GM18861 (cell line): ENCODE data around the gene ZNF804B.

ENCODE experiments used
- ATAC-seq: cut with Tn5 transposase; IDR thresholded peaks from one replicate; pipeline ENCODE4 v1.9.1; 2021; ENCODE audit not compliant: unreplicated experiment

Gene ZNF804B

DNA sequence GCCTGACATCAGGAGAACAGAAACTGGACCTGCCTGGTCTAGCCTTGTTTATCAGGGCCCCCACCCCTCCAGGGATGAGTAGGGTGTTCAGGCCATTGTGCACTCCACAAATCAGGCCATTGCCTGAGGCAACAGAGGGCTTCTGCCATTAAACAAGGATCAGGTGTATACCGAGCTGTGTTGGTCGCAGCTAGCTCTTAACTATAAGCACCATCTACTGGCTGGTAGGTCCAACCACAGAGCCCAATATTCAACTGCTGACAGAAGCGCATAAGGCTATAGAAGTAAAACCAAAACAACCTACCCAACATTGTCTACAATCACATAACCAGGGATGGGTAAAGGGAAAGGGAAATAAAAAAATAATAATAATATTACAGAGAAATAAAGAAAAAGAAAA is 487.7 kb downstream of the ZNF804B start:
- no peak for ATAC-seq

DNA sequence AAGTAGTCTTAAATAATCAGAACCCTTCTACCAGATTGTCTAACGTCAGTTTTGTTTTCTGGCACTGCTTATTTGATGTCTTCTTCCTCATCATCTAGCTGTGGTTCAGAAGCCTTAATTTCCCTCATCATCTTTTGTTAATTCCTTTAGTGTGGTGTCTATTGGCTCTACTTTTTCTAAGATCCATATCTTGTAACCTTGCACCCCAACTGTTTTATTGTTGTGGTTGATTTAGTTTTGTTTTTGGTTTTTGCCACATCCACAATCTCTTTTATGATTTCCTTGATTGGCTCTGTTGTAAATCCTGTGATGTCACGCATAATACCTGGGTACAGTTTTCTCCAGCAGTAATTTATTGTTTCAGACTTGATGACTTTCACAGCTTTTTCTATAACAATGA is 499.6 kb downstream of the ZNF804B start:
- ATAC-seq: no peak

DNA sequence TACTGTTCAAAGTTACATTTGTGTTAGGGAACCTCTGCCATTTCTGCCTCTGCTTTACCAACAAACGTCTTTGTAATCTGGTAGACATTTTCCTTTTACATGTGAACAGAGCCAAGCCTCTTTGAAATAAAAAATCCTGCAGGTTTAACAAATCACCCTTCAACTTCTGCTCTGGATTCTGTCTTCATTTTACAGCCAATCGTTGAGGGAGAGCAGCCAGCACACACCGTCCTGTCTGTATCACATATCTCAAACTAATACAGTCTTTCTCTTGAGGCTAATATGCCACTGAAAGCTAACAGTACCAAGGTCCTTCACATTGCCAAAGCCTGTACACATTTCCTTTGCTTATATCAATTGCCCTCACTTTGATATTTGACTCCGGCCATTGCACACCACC is 504.6 kb downstream of the ZNF804B start:
- ATAC-seq: no peak

DNA sequence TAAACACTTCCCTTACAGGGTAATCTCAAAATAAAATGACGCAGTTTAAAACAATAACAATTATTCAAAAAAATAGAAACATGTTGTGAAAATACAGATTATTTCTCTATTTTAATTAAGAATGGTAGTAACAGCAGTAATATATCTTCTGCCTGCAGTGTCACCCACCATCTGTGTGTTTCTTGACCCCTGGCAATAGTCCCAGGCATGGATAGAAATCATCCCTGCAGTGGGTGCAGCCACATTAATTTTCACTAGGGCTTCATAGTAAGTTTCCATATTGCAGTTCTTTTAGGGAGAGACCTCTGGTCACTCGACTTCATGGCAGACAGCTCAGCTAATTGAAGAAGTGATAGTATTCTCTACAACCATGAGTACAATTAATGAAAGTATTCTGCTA is 506.1 kb downstream of the ZNF804B start:
- no peak for ATAC-seq

DNA sequence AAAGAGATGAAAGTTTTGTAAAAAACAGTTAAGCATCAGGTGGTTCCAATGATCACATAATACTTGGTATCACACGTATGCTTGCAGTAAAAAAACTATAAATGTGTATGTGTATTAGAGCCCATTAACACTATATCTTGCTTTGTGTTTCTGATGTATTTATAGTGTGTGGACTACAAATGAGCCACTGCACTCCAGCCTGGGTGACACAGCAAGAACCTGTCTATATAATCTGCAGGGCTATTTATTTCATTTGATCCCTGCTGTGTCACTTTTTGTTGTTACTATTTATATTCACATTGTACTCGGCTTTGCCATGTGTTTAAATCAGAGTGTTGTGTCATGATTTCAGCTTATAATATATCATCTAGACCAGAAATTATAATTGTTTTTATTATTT is 523.8 kb downstream of the ZNF804B start:
- ATAC-seq: no peak

DNA sequence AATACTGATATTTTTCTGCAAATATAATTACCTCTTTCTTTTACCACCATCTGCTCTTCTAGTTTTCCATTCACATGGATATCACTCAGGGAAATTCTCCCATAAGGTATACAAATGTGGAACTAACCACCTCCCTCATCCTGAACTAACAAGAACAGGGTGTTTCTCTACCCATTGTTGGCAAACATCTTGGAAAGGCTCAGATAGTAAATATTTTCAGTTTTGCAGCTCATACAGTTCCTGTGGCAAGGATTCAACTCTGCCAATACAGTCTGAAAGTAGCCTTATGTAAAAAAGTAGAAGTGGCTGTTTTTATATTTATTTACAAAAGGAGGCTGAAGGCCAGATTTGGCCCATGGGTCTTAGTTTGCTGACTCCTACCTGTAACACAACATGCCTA is 549.0 kb downstream of the ZNF804B start:
- ATAC-seq: no peak

DNA sequence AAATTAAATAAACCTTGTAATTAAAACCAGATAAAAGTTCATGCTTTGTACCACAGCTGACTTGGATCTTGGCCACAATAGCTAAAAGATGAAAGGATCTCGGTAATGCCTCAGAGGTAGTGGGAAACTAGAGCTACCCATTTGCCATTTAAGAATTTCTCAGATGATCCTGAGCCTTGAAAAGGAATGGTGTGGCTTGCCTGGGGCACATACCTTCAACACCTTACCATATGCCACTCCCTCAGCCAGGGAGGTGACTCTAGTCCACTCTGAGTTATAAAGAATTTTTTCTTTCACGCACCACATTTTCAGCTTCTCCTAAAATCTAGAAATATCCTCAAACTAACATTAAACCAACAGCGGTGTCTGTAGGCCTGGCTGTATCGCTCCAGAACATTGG is 552.4 kb downstream of the ZNF804B start:
- ATAC-seq: no peak

DNA sequence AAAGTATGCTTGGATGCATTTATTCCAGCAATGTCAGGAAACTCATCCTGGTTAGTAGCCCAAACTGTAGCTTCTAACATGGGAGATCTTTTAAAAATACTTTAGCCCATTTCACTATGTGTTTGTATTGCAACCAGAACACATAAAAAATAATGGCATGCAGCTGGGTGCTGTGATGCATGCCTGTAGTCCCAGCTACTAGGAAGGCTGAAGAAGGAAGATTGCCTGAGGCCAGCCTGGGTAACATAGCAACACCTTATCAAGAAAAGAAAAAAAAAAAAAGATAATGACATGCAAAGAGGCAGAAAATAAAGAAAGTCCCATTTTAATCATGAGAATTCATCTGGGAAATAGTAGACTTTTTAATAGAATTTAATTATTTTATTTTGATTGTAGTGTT is 553.1 kb downstream of the ZNF804B start:
- no peak for ATAC-seq

DNA sequence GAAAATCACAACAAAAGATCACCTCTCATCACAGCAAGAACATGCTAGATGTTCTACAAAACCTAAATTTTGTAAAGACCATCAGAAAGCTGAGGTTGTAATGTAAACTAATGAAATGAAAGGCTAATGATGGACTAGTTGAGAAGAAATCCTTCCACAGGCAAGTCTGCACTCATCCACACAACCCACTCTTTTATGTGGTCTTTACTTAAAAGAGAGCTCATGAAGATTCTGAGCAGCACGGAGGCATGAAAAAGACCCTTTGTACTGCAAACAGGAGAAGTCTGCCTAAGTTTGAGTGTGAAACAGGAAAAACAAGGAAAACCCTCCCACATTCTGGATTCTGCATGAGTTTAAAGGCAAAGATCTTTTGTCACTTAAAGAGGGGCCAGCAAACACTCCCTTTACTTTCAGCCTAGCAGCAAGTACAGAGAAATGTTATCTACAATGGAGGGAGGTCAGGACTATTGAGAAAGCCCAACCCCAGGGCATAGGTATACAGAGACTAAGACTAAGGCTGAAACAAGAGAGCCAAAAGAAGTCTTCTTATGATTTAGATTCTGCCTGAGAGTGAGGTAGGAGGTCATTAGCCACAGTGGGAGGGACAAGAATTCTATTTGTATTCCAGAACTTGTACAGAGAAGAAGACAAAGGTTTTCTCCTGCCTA is 557.2 kb downstream of the ZNF804B start:
- no peak for ATAC-seq

DNA sequence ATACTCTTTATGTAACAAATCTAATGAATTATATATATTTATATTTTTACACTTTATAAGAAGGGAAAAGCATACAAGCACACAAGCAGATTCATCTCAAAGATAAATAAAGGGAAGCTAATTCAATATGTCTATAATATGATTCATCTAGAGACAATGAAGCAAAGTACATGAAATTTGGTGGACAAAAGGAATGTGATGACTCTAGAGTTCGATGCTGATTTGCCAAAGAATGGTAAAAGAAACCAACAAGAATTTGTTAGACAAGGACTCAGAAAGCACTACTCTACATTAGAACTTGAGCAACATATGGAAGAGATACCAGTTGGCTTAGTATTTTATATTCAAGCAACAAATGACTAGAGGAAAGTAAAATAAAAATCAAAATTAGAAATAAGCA is 572.5 kb downstream of the ZNF804B start:
- no peak for ATAC-seq

DNA sequence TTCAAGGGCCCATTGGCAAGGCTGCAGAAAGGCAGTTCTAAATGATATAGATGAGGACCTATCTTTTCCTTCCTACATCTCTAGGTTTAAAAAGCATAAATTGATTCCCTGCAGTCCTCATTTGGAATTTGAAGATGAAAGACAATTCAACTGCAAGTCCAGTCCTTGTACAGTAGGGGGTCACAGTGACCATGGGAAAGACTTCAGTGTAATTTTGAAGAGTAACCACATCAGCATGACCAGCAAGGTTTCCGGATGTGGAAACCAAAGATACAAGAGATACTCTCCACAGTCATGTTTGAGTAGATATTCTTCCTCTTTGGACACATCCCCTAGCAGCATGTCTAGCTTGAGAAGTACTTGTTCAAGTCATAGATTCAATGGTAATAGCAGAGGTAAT is 575.3 kb downstream of the ZNF804B start:
- ATAC-seq: no peak

DNA sequence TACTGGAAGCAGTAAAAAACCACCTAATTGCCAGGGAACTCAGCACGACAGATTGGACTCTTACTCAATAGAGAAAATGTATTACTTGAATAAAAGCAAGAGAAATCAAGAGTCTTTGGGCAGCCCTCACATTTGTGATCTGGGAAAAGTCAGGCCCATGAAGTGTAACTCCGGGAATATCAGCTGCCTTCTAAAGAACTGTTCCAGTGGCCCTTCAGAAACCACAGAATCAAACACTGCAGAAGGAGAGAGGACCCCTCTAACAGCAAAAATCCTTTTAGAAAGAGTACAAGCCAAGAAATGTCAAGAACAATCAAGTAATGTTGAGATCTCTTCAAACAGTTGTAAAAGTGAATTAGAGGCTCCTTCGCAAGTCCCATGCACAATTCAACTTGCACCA is 576.0 kb downstream of the ZNF804B start:
- ATAC-seq: no peak

DNA sequence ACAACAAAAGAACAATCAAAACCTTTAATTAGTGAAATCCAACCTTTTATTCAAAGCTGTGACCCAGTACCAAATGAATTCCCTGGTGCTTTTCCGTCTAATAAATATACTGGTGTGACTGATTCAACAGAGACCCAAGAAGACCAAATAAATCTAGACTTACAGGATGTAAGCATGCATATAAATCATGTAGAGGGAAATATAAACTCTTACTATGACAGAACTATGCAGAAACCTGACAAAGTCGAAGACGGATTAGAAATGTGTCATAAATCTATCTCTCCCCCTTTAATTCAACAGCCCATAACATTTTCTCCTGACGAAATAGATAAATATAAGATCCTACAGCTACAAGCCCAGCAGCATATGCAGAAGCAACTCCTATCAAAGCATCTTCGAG is 576.6 kb downstream of the ZNF804B start:
- ATAC-seq: no peak

DNA sequence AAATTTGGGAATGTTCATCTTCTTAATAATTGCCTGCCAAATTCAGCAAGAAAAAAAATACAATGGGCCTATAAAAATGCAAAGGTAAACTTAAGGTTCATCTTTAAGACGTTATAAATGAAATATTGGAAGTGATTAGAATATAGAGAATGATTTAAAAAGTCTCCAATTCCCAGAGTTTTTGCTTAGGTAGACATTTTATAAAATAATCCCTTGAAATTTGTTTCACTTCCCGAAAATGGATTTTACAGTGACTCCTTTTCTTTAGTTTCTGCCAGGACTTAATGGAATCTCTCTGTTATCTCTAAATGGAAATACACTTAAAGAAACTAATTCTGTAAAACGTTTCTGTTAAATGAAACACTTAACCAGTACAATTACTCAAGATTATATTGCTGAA is 580.2 kb downstream of the ZNF804B start:
- ATAC-seq: no peak

DNA sequence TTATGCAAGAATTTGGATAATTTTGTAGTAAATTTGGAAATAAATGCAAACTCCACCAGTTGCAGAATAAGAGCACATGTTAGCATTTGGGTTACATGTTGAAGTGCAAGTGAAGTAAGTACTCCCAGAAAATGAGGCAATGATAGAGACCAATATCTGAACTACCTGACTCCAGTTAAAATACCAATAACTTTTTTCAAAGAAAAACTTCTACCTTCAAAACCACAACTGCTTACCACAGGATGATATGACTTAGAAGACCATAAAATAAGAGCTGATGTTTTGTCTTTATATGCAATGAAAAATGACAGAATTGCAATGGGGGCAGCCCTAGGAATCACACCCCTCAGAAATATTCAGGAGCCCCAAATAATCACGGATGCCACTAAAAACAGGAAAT is 597.6 kb downstream of the ZNF804B start:
- no peak for ATAC-seq

DNA sequence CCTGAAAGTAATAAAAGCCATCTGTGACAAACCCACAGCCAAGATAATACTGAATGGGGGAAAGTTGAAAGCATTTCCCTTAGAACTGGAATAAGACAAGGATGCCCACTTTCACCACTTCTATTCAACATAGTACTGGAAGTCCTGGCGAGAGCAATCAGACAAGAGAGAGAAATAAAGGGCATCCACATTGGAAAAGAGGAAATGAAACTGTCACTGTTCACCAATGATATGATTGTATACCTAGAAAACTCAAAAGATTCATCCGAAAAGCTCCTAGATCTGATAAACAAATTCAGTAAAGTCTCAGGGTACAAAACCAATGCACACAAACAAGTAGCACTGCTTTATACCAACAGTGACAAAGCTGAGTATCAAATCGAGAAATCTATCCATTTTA is 617.7 kb downstream of the ZNF804B start:
- no peak for ATAC-seq

DNA sequence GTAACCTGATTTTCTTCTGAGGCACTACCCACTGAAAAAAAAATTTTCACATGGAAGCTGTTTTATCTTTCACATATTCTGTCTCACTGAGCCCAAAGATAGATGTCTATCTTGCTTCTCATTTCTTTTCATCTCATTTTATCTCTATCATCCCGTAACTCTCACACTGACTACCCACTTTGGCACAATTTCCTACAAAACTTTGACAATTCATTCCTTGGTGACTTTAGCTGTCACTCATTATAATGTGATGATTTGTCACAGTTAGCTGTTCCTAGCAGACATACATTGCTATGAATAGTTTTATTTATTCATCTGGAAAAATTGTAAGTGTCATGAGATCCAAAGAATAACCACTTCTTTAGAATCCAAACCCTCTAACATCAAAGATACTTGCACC is 625.9 kb downstream of the ZNF804B start:
- ATAC-seq: no peak
